ENCODE data around the gene GIT1. TPM values are rescaled to one million over a fixed set of nuclear protein-coding genes. Genes with fewer than 3 reads are reported as not detected.

The GIT1 gene
- total and polyA plus RNA-seq, 8 donors = 38.7 to 57.3 (median 40.7) TPM

DNA sequence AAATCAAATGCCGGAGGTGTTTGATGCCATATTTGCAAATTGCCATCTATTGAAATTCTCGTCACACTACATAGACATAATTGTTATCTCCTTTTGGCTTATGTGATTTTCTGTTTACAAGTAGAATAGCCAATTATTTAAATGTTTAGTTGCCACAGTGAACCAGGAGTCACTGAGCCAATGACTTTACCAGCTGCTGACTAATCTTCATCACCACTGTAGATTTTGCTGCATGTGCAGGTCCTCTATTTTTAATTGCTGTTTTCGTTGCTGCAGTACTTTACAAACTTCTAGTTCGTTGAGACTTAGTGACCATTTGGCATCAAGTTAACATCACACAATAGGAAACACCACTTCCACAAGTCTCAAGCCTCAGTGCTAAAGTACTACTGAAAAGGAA, 45.4 kb downstream of the GIT1 start:
- TF ChIP-seq, protein P1, sequence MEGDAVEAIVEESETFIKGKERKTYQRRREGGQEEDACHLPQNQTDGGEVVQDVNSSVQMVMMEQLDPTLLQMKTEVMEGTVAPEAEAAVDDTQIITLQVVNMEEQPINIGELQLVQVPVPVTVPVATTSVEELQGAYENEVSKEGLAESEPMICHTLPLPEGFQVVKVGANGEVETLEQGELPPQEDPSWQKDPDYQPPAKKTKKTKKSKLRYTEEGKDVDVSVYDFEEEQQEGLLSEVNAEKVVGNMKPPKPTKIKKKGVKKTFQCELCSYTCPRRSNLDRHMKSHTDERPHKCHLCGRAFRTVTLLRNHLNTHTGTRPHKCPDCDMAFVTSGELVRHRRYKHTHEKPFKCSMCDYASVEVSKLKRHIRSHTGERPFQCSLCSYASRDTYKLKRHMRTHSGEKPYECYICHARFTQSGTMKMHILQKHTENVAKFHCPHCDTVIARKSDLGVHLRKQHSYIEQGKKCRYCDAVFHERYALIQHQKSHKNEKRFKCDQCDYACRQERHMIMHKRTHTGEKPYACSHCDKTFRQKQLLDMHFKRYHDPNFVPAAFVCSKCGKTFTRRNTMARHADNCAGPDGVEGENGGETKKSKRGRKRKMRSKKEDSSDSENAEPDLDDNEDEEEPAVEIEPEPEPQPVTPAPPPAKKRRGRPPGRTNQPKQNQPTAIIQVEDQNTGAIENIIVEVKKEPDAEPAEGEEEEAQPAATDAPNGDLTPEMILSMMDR (IDR thresholded peaks at IDR 0.05) = no peak
- H3K27ac ChIP-seq = no peak overlapping the region
- H3K4me3 ChIP-seq = no peak overlapping the region
- DNase-seq (peak in 1 of 4 donors; percentile 40), ATAC-seq (no peak)
- no peaks in the 10 kb centered on the region for H3K4me1 ChIP-seq
- no peaks in the 10 kb centered on the region for H3K9me3 ChIP-seq
- no peaks in the 10 kb centered on the region for H3K27me3 ChIP-seq
- H3K36me3 ChIP-seq = peaks cover 0 to 64% of the 10 kb centered on the region in 2 donors
- intact Hi-C loops (cut with DNase I) = no loop called here

DNA sequence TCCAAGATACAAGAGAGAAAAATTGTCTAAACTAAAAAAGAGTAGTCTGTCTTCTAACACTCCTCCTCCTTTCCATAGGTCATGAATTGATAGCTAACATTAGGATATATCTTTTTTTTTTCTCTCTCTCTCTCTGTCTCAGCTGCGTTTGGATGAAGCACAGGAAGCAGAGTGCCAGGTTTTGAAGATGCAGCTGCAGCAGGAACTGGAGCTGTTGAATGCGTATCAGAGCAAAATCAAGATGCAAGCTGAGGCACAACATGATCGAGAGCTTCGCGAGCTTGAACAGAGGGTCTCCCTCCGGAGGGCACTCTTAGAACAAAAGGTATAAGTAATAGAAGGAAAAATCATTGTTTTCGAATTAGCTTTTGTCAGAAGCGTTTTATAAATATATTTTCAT, 55.5 kb downstream of the GIT1 start:
- intact Hi-C loops (cut with DNase I) = no loop called here
- Histone ChIP-seq H3K27me3 (no peaks in the 10 kb centered on the region), H3K27ac (no peak overlapping the region), H3K36me3 (peaks cover 0 to 90% of the 10 kb centered on the region in 2 donors), H3K4me1 (no peaks in the 10 kb centered on the region), H3K4me3 (no peak overlapping the region), H3K9me3 (no peaks in the 10 kb centered on the region)
- no peak for DNase-seq
- ATAC-seq = no peak
- TF ChIP-seq, protein P1 (IDR thresholded peaks at IDR 0.05) = no peak

DNA sequence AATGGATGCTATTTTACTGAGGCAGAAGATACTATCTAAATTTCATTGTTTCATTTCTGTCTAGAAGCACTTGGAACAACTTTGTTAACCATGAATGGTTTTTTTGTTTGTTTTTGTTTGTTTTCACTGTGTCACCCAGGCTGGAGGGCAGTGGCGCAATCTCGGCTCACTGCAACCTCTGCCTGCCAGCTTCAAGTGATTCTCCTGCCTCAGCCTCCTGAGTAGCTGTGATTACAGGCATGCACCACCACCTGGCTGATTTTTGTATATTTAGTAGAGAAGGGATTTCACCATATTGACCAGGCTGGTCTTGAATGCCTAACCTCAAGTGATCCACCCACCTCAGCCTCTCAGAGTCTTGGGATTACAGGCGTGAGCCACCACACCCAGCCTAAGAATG, 63.1 kb downstream of the GIT1 start:
- Histone ChIP-seq H3K36me3 (peaks cover 0 to 90% of the 10 kb centered on the region in 2 donors), H3K9me3 (no peaks in the 10 kb centered on the region), H3K4me3 (no peak overlapping the region), H3K27ac (no peak overlapping the region), H3K27me3 (no peaks in the 10 kb centered on the region), H3K4me1 (no peaks in the 10 kb centered on the region)
- DNase-seq = no peak
- ATAC-seq = no peak
- intact Hi-C loops (cut with DNase I) = no loop called here
- TF ChIP-seq, protein P1 (IDR thresholded peaks at IDR 0.05) = no peak

DNA sequence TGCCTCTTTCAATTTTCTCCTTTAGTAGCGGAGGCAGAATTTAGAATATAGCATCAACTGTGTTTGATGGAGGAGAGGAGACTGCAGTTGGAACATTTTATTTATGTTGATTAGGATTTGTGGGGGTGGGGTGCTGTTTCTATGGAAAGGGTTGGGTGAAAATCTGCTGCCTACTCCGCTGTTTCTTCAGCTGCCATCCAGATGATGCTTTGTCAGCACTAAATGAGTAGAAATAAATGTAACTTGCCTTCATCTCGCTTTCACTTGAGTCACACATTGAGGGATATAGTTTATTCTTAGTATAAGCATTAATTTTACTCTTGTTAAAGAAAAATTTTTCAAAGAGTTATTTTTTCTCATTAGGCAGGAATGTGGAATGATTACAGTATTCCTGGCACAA, 64.8 kb downstream of the GIT1 start:
- no peak for DNase-seq
- no peak for ATAC-seq
- no peaks in the 10 kb centered on the region for H3K27me3 ChIP-seq
- no peak overlapping the region for H3K4me3 ChIP-seq
- no peak overlapping the region for H3K27ac ChIP-seq
- H3K4me1 ChIP-seq = no peaks in the 10 kb centered on the region
- intact Hi-C loops (cut with DNase I) = no loop called here
- no peaks in the 10 kb centered on the region for H3K9me3 ChIP-seq
- TF ChIP-seq, protein P1 (IDR thresholded peaks at IDR 0.05) = no peak
- H3K36me3 ChIP-seq = peaks cover 0 to 90% of the 10 kb centered on the region in 2 donors

Other genes starting within 250 kb of the GIT1 start
- 10 to 100 TPM; 58.5 to 66.0 TPM for gene TAOK1, start 199.3 kb downstream of the GIT1 start, total RNA-seq
- 10 to 100 TPM; 43.4 to 47.8 (median 45.8) TPM for gene TAOK1, start 199.3 kb downstream of the GIT1 start, polyA plus RNA-seq (ENCODE audit: insufficient read length in 6 of 6)
- 10 to 100 TPM; 10.9 to 11.3 TPM for gene ABHD15, start 22.6 kb downstream of the GIT1 start, total RNA-seq
- 1 to 10 TPM; 3.0 to 5.0 (median 3.7) TPM for gene ABHD15, start 22.6 kb downstream of the GIT1 start, polyA plus RNA-seq (ENCODE audit: insufficient read length in 6 of 6)
- gene TP53I13, start 20.9 kb downstream of the GIT1 start, total RNA-seq = 10 to 100 TPM; 53.3 to 58.5 TPM
- gene TP53I13, start 20.9 kb downstream of the GIT1 start, polyA plus RNA-seq (ENCODE audit: insufficient read length in 6 of 6) = 10 to 100 TPM; 24.8 to 34.7 (median 31.1) TPM
- 10 to 100 TPM in 1 of 2 donors, 1 to 10 TPM in 1; 8.8 to 10.2 TPM for gene ANKRD13B, start 3.5 kb upstream of the GIT1 start, total RNA-seq
- gene ANKRD13B, start 3.5 kb upstream of the GIT1 start, polyA plus RNA-seq (ENCODE audit: insufficient read length in 6 of 6) = 10 to 100 TPM in 3 of 6 donors, 1 to 10 TPM in 3; 7.7 to 14.3 (median 9.6) TPM
- gene CORO6, start 33.3 kb upstream of the GIT1 start, total RNA-seq = 1 to 10 TPM; 3.8 to 3.9 TPM
- gene CORO6, start 33.3 kb upstream of the GIT1 start, polyA plus RNA-seq (ENCODE audit: insufficient read length in 6 of 6) = 1 to 10 TPM; 3.9 to 6.9 (median 5.0) TPM